Thyroid gland (tissue), 4 donors: ENCODE results near the gene MUC20.

Source experiments
- POLR2A ChIP-seq, 2 donors: fragments of 450-650 bp; IDR thresholded peaks; one replicate each; pipeline ENCODE4 v1.6.1; 2017; ENCODE audit warnings: antibody characterized with exemption in 2 of 2, mild to moderate bottlenecking in 2 of 2, moderate library complexity in 1 of 2
- TF ChIP-seq, protein P1 (sequence below), 6 experiments: fragments of 200-600 bp in 3 of 6; fragments of 450-650 bp in 3 of 6; sonication (generic) in 3 of 6; IDR thresholded peaks; one replicate each; pipeline ENCODE4 v1.5.1; 2016 to 2019; ENCODE audit warnings: antibody characterized with exemption in 6 of 6, mild to moderate bottlenecking in 2 of 6, inconsistent platforms in 1 of 6, moderate library complexity in 1 of 6

DNA sequence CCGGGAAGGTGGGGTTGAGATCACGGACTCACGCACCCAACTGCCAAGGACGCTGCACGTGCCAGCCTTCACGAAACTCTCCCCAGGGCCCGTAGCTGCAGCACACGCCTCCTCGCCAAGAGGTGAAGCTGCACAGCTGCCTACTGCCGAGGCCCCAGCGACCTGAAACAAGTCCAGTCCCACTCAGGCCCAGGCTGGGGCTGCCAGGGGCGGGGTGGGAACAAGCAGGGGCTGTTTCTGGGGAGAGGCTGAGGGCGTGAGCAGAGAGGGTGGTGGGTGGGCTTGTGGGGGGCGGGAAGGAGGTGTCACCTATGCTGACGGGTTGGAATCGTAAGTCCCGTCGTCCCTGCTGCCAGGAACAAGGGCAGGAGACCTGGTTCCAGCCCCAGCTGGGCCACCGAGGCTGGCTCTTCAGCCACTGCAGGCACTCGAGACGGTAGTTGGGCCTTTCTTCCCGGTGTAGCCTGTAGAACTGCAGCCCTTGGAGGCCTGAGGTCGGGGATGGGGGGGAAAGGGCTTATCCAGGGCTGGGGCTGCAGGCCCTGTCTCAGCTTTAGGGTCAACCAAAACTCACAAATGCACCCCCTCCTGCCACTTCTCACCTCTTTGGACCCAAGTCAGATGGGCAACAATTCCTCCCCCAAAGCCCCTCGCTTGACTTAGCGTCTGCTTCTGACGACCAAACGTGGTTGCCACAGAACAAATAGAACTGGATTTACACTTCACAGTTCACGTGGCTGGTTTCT is 44.4 kb downstream of the MUC20 start:
- TF ChIP-seq, protein P1, sequence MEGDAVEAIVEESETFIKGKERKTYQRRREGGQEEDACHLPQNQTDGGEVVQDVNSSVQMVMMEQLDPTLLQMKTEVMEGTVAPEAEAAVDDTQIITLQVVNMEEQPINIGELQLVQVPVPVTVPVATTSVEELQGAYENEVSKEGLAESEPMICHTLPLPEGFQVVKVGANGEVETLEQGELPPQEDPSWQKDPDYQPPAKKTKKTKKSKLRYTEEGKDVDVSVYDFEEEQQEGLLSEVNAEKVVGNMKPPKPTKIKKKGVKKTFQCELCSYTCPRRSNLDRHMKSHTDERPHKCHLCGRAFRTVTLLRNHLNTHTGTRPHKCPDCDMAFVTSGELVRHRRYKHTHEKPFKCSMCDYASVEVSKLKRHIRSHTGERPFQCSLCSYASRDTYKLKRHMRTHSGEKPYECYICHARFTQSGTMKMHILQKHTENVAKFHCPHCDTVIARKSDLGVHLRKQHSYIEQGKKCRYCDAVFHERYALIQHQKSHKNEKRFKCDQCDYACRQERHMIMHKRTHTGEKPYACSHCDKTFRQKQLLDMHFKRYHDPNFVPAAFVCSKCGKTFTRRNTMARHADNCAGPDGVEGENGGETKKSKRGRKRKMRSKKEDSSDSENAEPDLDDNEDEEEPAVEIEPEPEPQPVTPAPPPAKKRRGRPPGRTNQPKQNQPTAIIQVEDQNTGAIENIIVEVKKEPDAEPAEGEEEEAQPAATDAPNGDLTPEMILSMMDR (IDR thresholded peaks at IDR 0.05), result no peak
- TF ChIP-seq POLR2A (IDR thresholded peaks at IDR 0.05), result no peak
